Neural cell (in vitro differentiated cells): ENCODE data around the gene HPS1. TPM values are rescaled to one million over a fixed set of nuclear protein-coding genes. Genes with fewer than 3 reads are reported as not detected.

Experiments used
- H2AFZ ChIP-seq: fragments of 200-600, 300-800 bp; sonication (generic), shearing (Covaris generic); 2 replicates; pipeline ENCODE4 v1.6.0; 2014; ENCODE audit warnings: low read depth, mild to moderate bottlenecking, antibody characterized with exemption, low read length, moderate library complexity
- H3F3A ChIP-seq: fragments of 200-600 bp; shearing (Covaris generic); 2 replicates; pipeline ENCODE4 v1.6.1; 2016; ENCODE audit warnings: mild to moderate bottlenecking, moderate library complexity, mixed read lengths, antibody characterized with exemption, low read length; ENCODE audit not compliant: insufficient read depth, poor library complexity, severe bottlenecking
- H3K27ac ChIP-seq: fragments of 200-600, 300-800 bp; sonication (generic), shearing (Covaris generic); 2 replicates; pipeline ENCODE4 v1.5.1; 2014; ENCODE audit warnings: mild to moderate bottlenecking, low read length, moderate library complexity
- H3K27me3 ChIP-seq: fragments of 300-800, 200-600 bp; sonication (generic), shearing (Covaris generic); 2 replicates; pipeline ENCODE4 v1.6.0; 2014; ENCODE audit warnings: mild to moderate bottlenecking, low read depth, low read length, moderate library complexity; ENCODE audit not compliant: insufficient read depth
- H3K36me3 ChIP-seq: fragments of 300-800, 200-600 bp; sonication (generic), shearing (Covaris generic); 2 replicates; pipeline ENCODE4 v1.5.1; 2014; ENCODE audit warnings: mild to moderate bottlenecking, antibody characterized with exemption, low read length, moderate library complexity; ENCODE audit not compliant: insufficient read depth
- H3K4me2 ChIP-seq: fragments of 300-800, 200-600 bp; sonication (generic), shearing (Covaris generic); 2 replicates; pipeline ENCODE4 v1.6.0; 2014; ENCODE audit warnings: mild to moderate bottlenecking, low read length
- H3K4me3 ChIP-seq: fragments of 300-800, 200-600 bp; sonication (generic), shearing (Covaris generic); 2 replicates; pipeline ENCODE4 v1.5.1; 2014; ENCODE audit warnings: mild to moderate bottlenecking, low read length, moderate library complexity
- H3K79me2 ChIP-seq: fragments of 200-600 bp; shearing (Covaris generic); replicated peaks from 2 replicates; pipeline ENCODE4 v1.6.0; 2014; ENCODE audit warnings: mild to moderate bottlenecking, low read length, moderate library complexity; ENCODE audit not compliant: insufficient read depth
- H3K9ac ChIP-seq: fragments of 300-800, 200-600 bp; sonication (generic), shearing (Covaris generic); 2 replicates; pipeline ENCODE4 v1.6.1; 2016; ENCODE audit warnings: mild to moderate bottlenecking, low read length, mixed read lengths
- H3K9me2 ChIP-seq: fragments of 200-600 bp; shearing (Covaris generic); 2 replicates; pipeline ENCODE4 v1.6.1; 2016; ENCODE audit warnings: mild to moderate bottlenecking, low read length, mixed read lengths; ENCODE audit not compliant: insufficient read depth
- H3K9me3 ChIP-seq: fragments of 200-600, 300-800 bp; sonication (generic), shearing (Covaris generic); 2 replicates; pipeline ENCODE4 v1.6.1; 2016; ENCODE audit warnings: mild to moderate bottlenecking, mixed run types, low read length, moderate library complexity, mixed read lengths
- H4K20me1 ChIP-seq: fragments of 200-600 bp; shearing (Covaris generic); 2 replicates; pipeline ENCODE4 v1.6.1; 2016; ENCODE audit warnings: mild to moderate bottlenecking, mixed run types; ENCODE audit not compliant: insufficient read depth
- CTCF ChIP-seq: fragments of 450-650 bp; IDR thresholded peaks from 2 replicates; pipeline ENCODE4 v1.5.1; 2014; ENCODE audit warnings: antibody characterized with exemption, mild to moderate bottlenecking, moderate library complexity; ENCODE audit not compliant: poor library complexity, severe bottlenecking
- EP300 ChIP-seq: fragments of 450-650 bp; conservative IDR thresholded peaks from 2 replicates; pipeline ENCODE4 v1.6.1; 2014; ENCODE audit warnings: antibody characterized with exemption, mild to moderate bottlenecking, moderate library complexity; ENCODE audit not compliant: poor library complexity, severe bottlenecking
- EZH2 ChIP-seq: fragments of 200-600, 300-800 bp; shearing (Covaris generic), sonication (generic); IDR thresholded peaks from 2 replicates; pipeline ENCODE4 v1.6.1; 2014; ENCODE audit warnings: antibody characterized with exemption, low read length, borderline replicate concordance, mild to moderate bottlenecking; ENCODE audit not compliant: insufficient read depth, poor library complexity, severe bottlenecking
- MXI1 ChIP-seq: fragments of 450-650 bp; conservative IDR thresholded peaks from 2 replicates; pipeline ENCODE4 v1.6.1; 2014; ENCODE audit warnings: antibody characterized with exemption, mild to moderate bottlenecking; ENCODE audit not compliant: poor library complexity, severe bottlenecking
- POLR2AphosphoS5 ChIP-seq: IDR thresholded peaks from 2 replicates; pipeline ENCODE4 v1.6.1; 2012
- RAD21 ChIP-seq: fragments of 450-650 bp; conservative IDR thresholded peaks from 2 replicates; pipeline ENCODE4 v1.6.1; 2014; ENCODE audit warnings: antibody characterized with exemption, mild to moderate bottlenecking, moderate library complexity
- REST ChIP-seq: IDR thresholded peaks from 2 replicates; pipeline ENCODE4 v1.6.1; 2012; ENCODE audit warnings: borderline replicate concordance
- SMC3 ChIP-seq: fragments of 450-650 bp; conservative IDR thresholded peaks from 2 replicates; pipeline ENCODE4 v1.6.1; 2014; ENCODE audit warnings: antibody characterized with exemption, mild to moderate bottlenecking, moderate library complexity; ENCODE audit not compliant: poor library complexity
- TAF1 ChIP-seq: IDR thresholded peaks from 2 replicates; pipeline ENCODE4 v1.6.1; 2012; ENCODE audit warnings: low read depth
- polyA plus RNA-seq: library from polyadenylated mRNA; depleted of rRNA; stranded (reverse); fragments of >200 nt; gene quantifications from 2 replicates; pipeline ENCODE4 v1.2.3, GENCODE V29; 2014

Gene HPS1
- polyA plus RNA-seq, 1 donor from 2014 or later = 1.4 TPM

- no peak overlapping the region for H3K9ac ChIP-seq
Observed at GRCh38 chr10:98419469-98420261, 27.1 kb downstream of the HPS1 start.

More at GRCh38 chr10:98419469-98420261, 27.1 kb downstream of the HPS1 start:
- Histone ChIP-seq H3K36me3 (no peaks in the 10 kb centered on the region), H3K79me2 (no peaks in the 10 kb centered on the region), H3K9me2 (no peaks in the 10 kb centered on the region), H3F3A (no peaks in the 10 kb centered on the region), H4K20me1 (no peaks in the 10 kb centered on the region), H3K4me2 (no peak overlapping the region), H3K27me3 (no peaks in the 10 kb centered on the region), H2AFZ (no peak overlapping the region), H3K9me3 (no peaks in the 10 kb centered on the region), H3K27ac (no peak overlapping the region), H3K4me3 (no peak overlapping the region)
- TF ChIP-seq RAD21 (no peak), SMC3 (no peak), EP300 (no peak), POLR2AphosphoS5 (no peak), REST (no peak), EZH2 (no peak), TAF1 (no peak), CTCF (no peak), MXI1 (no peak)
